Adrenal gland (tissue), 12 donors: Measurements from ENCODE around the gene PTGFRN. TPM values are rescaled to one million over a fixed set of nuclear protein-coding genes. Genes with fewer than 3 reads are reported as not detected.
A peak's percentile ranks its signal among the peaks of the same experiment; 100 is the strongest.

Source experiments
- DNase-seq, 7 donors: peaks; one replicate each; pipeline ENCODE4 v3.0.0-alpha.2; 2019 to 2020
- H3K27ac ChIP-seq, 5 donors: fragments of 200-600 bp; sonication (generic) in 4 of 5; 1 replicate in 3 of 5; 2 replicates in 2 of 5; pipeline versions ENCODE4 v1.5.1 to v1.8.0; 2016 to 2020; ENCODE audit warnings: mild to moderate bottlenecking in 1 of 5
- H3K27me3 ChIP-seq: fragments of 200-600 bp; 2 replicates; pipeline ENCODE4 v1.8.0; 2021
- H3K36me3 ChIP-seq, 2 donors: fragments of 200-600 bp; replicated peaks in 1 of 2; 1 replicate in 1 of 2; 2 replicates in 1 of 2; pipeline versions ENCODE4 v1.5.1 to v1.8.0; 2018 to 2022
- H3K4me1 ChIP-seq, 2 donors: fragments of 200-600 bp; replicated peaks in 1 of 2; 1 replicate in 1 of 2; 2 replicates in 1 of 2; pipeline versions ENCODE4 v1.5.1 to v1.8.0; 2018 to 2021
- H3K4me3 ChIP-seq, 4 donors: fragments of 200-600 bp; sonication (generic) in 3 of 4; one replicate each; pipeline ENCODE4 v1.5.1; 2016 to 2018
- H3K9me3 ChIP-seq, 3 donors: fragments of 200-600 bp; sonication (generic) in 1 of 3; replicated peaks in 1 of 3; 1 replicate in 2 of 3; 2 replicates in 1 of 3; pipeline versions ENCODE4 v1.5.1 to v1.8.0; 2016 to 2021
- CTCF ChIP-seq, 6 experiments: fragments of 450-650 bp in 4 of 6; fragments of 200-600 bp in 2 of 6; sonication (generic) in 1 of 6; IDR thresholded peaks; 1 replicate in 5 of 6; 2 replicates in 1 of 6; pipeline versions ENCODE4 v1.5.1 to v1.8.0; 2016 to 2021; ENCODE audit warnings: antibody characterized with exemption in 6 of 6, mild to moderate bottlenecking in 2 of 6, moderate library complexity in 1 of 6
- POLR2A ChIP-seq, 2 donors: fragments of 450-650 bp; IDR thresholded peaks; one replicate each; pipeline ENCODE4 v1.6.1; 2017; ENCODE audit warnings: antibody characterized with exemption in 2 of 2, mild to moderate bottlenecking in 2 of 2, moderate library complexity in 1 of 2
- WGBS, 4 donors: extraction: QIAGEN DNeasy Blood & Tissue Kit in 2 of 4; methylation state at CpG; one replicate each; pipeline versions ENCODE4 v1.1.5 to v1.1.7; 2013 to 2017; 5-methylcytosine and 5-hydroxymethylcytosine counted together
- intact Hi-C, 2 donors: fragments of 100-400 bp; cut with DNase I; formaldehyde crosslinking; loops; one replicate each; pipeline versions ENCODE4 v1.14.1 to v1.15.0; 2022 to 2023
- polyA plus RNA-seq, 3 donors: library from polyadenylated mRNA; stranded (reverse); fragments of 200-250 nt in 2 of 3; fragments of 350-450 nt in 1 of 3; fragmentation: Illumina TruSeq in 1 of 3; extraction: RNeasy Lipid Tissue Mini Kit (QIAGEN cat#74804) in 1 of 3; gene quantifications; one replicate each; pipeline ENCODE4 v1.2.3, GENCODE V29; 2013 to 2014
- total RNA-seq, 9 donors: library from RNA; depleted of rRNA in 4 of 9; stranded (reverse); fragments of >200 nt in 4 of 9; fragments of 120-200 nt in 1 of 9; fragmentation: NEBNext Ultra II Directional in 1 of 9; extraction: Animal tissue kit (Norgen Biotek cat#: 25700) in 1 of 9; gene quantifications; one replicate each; pipeline versions ENCODE4 v1.1.0 to v1.2.4, GENCODE V29; 2013 to 2023
- donor health status: healthy with polysubstance abuse.
- donor health status: Bipolar disorder and iron deficiency.
- donor health status: DM: yes; HTN: yes; CAD: no.
- donor health status: DM: no; HTN: no; CAD: no.
- donor health status: DM: no; HTN: no; CAD: no.
- donor health status: DM: yes; HTN: yes; CAD: no.

Gene PTGFRN
- total and polyA plus RNA-seq, 12 donors = 63.3 to 173 (median 67.4) TPM

GRCh38 chr1:116916002-116916401, 6.3 kb downstream of the PTGFRN start:
- DNase-seq = no peak
- H3K36me3 ChIP-seq = no peaks in the 10 kb centered on the region
- peak overlapping the region in 4 of 5 donors; percentile 46 to 87 (median 72) for H3K27ac ChIP-seq
- no peaks in the 10 kb centered on the region for H3K9me3 ChIP-seq
- TF ChIP-seq POLR2A (IDR thresholded peaks at IDR 0.05) (no peak), CTCF (IDR thresholded peaks at IDR 0.05) (no peak)
- no peak overlapping the region for H3K4me3 ChIP-seq
- 53 to 67% (median 62%) methylated on average over 6 of the region's 6 CpGs for whole genome bisulfite sequencing, 4 donors
- intact Hi-C loops = loop anchor here in 1 of 2 donors (10.0 kb wide), 2 partner anchors 69 to 139 kb away; no protein-coding TSS in a partner anchor
- peaks cover 42 to 84% of the 10 kb centered on the region in 2 donors for H3K4me1 ChIP-seq
- no peaks in the 10 kb centered on the region for H3K27me3 ChIP-seq

GRCh38 chr1:116916533-116917445, 7.1 kb downstream of the PTGFRN start:
- H3K9me3 ChIP-seq = no peaks in the 10 kb centered on the region
- no peaks in the 10 kb centered on the region for H3K27me3 ChIP-seq
- WGBS, 4 donors = 48 to 59% (median 49%) methylated on average over 14 of the region's 14 CpGs
- H3K4me3 ChIP-seq = peak overlapping the region in 1 of 4 donors; percentile 15
- peaks cover 34 to 76% of the 10 kb centered on the region in 2 donors for H3K4me1 ChIP-seq
- peak overlapping the region in 3 of 5 donors; percentile 1 to 87 (median 82) for H3K27ac ChIP-seq
- no peak for TF ChIP-seq POLR2A (IDR thresholded peaks at IDR 0.05)
- TF ChIP-seq CTCF (IDR thresholded peaks at IDR 0.05) = no peak
- H3K36me3 ChIP-seq = no peaks in the 10 kb centered on the region
- intact Hi-C loops = loop anchor here in 1 of 2 donors (10.0 kb wide), 2 partner anchors 68 to 138 kb away; no protein-coding TSS in a partner anchor
- DNase-seq = peak in 4 of 7 donors; percentile 43 to 60 (median 47)

GRCh38 chr1:116918714-116919357, 9.1 kb downstream of the PTGFRN start:
- Histone ChIP-seq H3K27ac (peak overlapping the region in 2 of 5 donors; percentile 29 to 77), H3K36me3 (no peaks in the 10 kb centered on the region), H3K27me3 (no peaks in the 10 kb centered on the region), H3K4me1 (peaks cover 41 to 66% of the 10 kb centered on the region in 2 donors), H3K9me3 (no peaks in the 10 kb centered on the region), H3K4me3 (no peak overlapping the region)
- intact Hi-C loops = loop anchor here in 1 of 2 donors (10.0 kb wide), 2 partner anchors 66 to 136 kb away; no protein-coding TSS in a partner anchor
- WGBS, 4 donors = 85 to 95% (median 91%) methylated on average over 5 of the region's 5 CpGs
- TF ChIP-seq POLR2A (IDR thresholded peaks at IDR 0.05) (no peak), CTCF (IDR thresholded peaks at IDR 0.05) (no peak)
- DNase-seq = no peak

- Histone ChIP-seq H3K4me3 (no peak overlapping the region), H3K36me3 (no peaks in the 10 kb centered on the region), H3K27ac (peak overlapping the region in 3 of 5 donors; percentile 51 to 77 (median 62)), H3K9me3 (no peaks in the 10 kb centered on the region), H3K27me3 (no peaks in the 10 kb centered on the region), H3K4me1 (peaks cover 41 to 56% of the 10 kb centered on the region in 2 donors)
- TF ChIP-seq CTCF (IDR thresholded peaks at IDR 0.05) = no peak
- TF ChIP-seq POLR2A (IDR thresholded peaks at IDR 0.05) = no peak
- intact Hi-C loops = loop anchor here in 1 of 2 donors (10.0 kb wide), 2 partner anchors 65 to 135 kb away; no protein-coding TSS in a partner anchor
- peak in 3 of 7 donors; percentile 32 to 60 (median 45) for DNase-seq
- 57 to 87% (median 76%) methylated on average over 1 to 2 of the region's 2 CpGs for WGBS, 4 donors
Observed at GRCh38 chr1:116919802-116920201, 10.1 kb downstream of the PTGFRN start.
